HG03378 (cell line): ENCODE data around the gene ZNF438.

Source experiments
- ATAC-seq: cut with Tn5 transposase; IDR thresholded peaks from one replicate; pipeline ENCODE4 v1.9.1; 2021; ENCODE audit warnings: mild to moderate bottlenecking, moderate library complexity; ENCODE audit not compliant: unreplicated experiment

Gene ZNF438

GRCh38 chr10:30830315-30831230 is 201.1 kb downstream of the ZNF438 start:
- ATAC-seq, result no peak

GRCh38 chr10:30829901-30830300 is 201.8 kb downstream of the ZNF438 start:
- no peak for ATAC-seq

- no peak for ATAC-seq
Measured at GRCh38 chr10:30828680-30829079, 203.0 kb downstream of the ZNF438 start.

- ATAC-seq, result no peak
Measured at GRCh38 chr10:30828164-30828563, 203.5 kb downstream of the ZNF438 start.

- no peak for ATAC-seq
Measured at GRCh38 chr10:30827531-30828120, 204.0 kb downstream of the ZNF438 start.

- ATAC-seq, result no peak
Measured at GRCh38 chr10:30826679-30827078, 205.0 kb downstream of the ZNF438 start.

GRCh38 chr10:30825495-30825894 is 206.2 kb downstream of the ZNF438 start:
- no peak for ATAC-seq

GRCh38 chr10:30825022-30825421 is 206.6 kb downstream of the ZNF438 start:
- no peak for ATAC-seq

- ATAC-seq, result no peak
Measured at GRCh38 chr10:30823651-30824050, 208.0 kb downstream of the ZNF438 start.

GRCh38 chr10:30822693-30823465 is 208.8 kb downstream of the ZNF438 start:
- ATAC-seq, result no peak

GRCh38 chr10:30821994-30822692 is 209.5 kb downstream of the ZNF438 start:
- no peak for ATAC-seq

- no peak for ATAC-seq
Measured at GRCh38 chr10:30821261-30821993, 210.2 kb downstream of the ZNF438 start.

GRCh38 chr10:30820261-30820991 is 211.2 kb downstream of the ZNF438 start:
- ATAC-seq, result no peak

GRCh38 chr10:30819341-30820181 is 212.1 kb downstream of the ZNF438 start:
- no peak for ATAC-seq

GRCh38 chr10:30818854-30819253 is 212.8 kb downstream of the ZNF438 start:
- no peak for ATAC-seq

- no peak for ATAC-seq
Measured at GRCh38 chr10:30818010-30818660, 213.5 kb downstream of the ZNF438 start.

GRCh38 chr10:30817541-30817940 is 214.1 kb downstream of the ZNF438 start:
- no peak for ATAC-seq

GRCh38 chr10:30816820-30817171 is 214.9 kb downstream of the ZNF438 start:
- ATAC-seq, result no peak
